Measurements from ENCODE around the gene MINDY2.

- TF ChIP-seq CTCF (IDR thresholded peaks at IDR 0.05; ENCODE audit: borderline replicate concordance, extremely low read depth, low read length, poor library complexity, severe bottlenecking) (no peak), EZH2 (IDR thresholded peaks at IDR 0.05; ENCODE audit: borderline replicate concordance, low read depth, low read length, severe bottlenecking) (no peak)
Observed at GRCh38 chr15:58795825-58796224, 24.7 kb downstream of the MINDY2 start.
